Body of pancreas (tissue), 4 donors: ENCODE data around the gene CHRD. TPM values are rescaled to one million over a fixed set of nuclear protein-coding genes. Genes with fewer than 3 reads are reported as not detected.

Experiments used
- ATAC-seq: fragments of 150-250 bp; one replicate; pipeline ENCODE4 v1.9.1; 2016
- DNase-seq, 4 donors: peaks; one replicate each; pipeline ENCODE4 v3.0.0-alpha.2; 2019
- H3K27ac ChIP-seq, 4 donors: fragments of 200-600 bp; sonication (generic); 1 replicate in 3 of 4; 2 replicates in 1 of 4; pipeline versions ENCODE4 v1.5.1 to v1.6.1; 2016 to 2019; ENCODE audit warnings: mild to moderate bottlenecking in 1 of 4, mixed read lengths in 1 of 4, moderate library complexity in 1 of 4
- H3K27me3 ChIP-seq, 2 donors: fragments of 200-600 bp; sonication (generic); one replicate each; pipeline ENCODE4 v1.6.0; 2016; ENCODE audit warnings: mild to moderate bottlenecking in 1 of 2
- H3K36me3 ChIP-seq, 2 donors: fragments of 200-600 bp; sonication (generic); replicated peaks in 1 of 2; 2 replicates each; pipeline ENCODE4 v1.5.1; 2016; ENCODE audit warnings: low read depth in 2 of 2; ENCODE audit not compliant: insufficient read depth in 1 of 2
- H3K4me1 ChIP-seq: fragments of 200-600 bp; sonication (generic); one replicate; pipeline ENCODE4 v1.6.0; 2016
- H3K4me3 ChIP-seq, 2 donors: fragments of 200-600 bp; sonication (generic); 1 replicate in 1 of 2; 2 replicates in 1 of 2; pipeline ENCODE4 v1.5.1; 2016 to 2019
- H3K9me3 ChIP-seq, 3 donors: fragments of 200-600 bp; sonication (generic); 1 replicate in 2 of 3; 2 replicates in 1 of 3; pipeline ENCODE4 v1.5.1; 2016
- CTCF ChIP-seq, 7 experiments: fragments of 450-650 bp in 4 of 7; fragments of 200-600 bp in 3 of 7; sonication (generic) in 3 of 7; IDR thresholded peaks; one replicate each; pipeline ENCODE4 v1.5.1; 2016 to 2019; ENCODE audit warnings: antibody characterized with exemption in 7 of 7
- POLR2A ChIP-seq, 3 donors: fragments of 450-650 bp; IDR thresholded peaks; one replicate each; pipeline ENCODE4 v1.6.1; 2016; ENCODE audit warnings: antibody characterized with exemption in 3 of 3, mild to moderate bottlenecking in 2 of 3
- WGBS, 2 donors: methylation state at CpG; one replicate each; pipeline ENCODE4 v1.1.5; 2017; 5-methylcytosine and 5-hydroxymethylcytosine counted together
- intact Hi-C: fragments of 100-400 bp; cut with DNase I; formaldehyde crosslinking; loops from one replicate; pipeline ENCODE4 v1.15.1; 2023
- total RNA-seq, 2 donors: library from RNA; depleted of rRNA; stranded (reverse); fragments of >200 nt; gene quantifications; one replicate each; pipeline ENCODE4 v1.1.0, GENCODE V29; 2016

Gene CHRD
- total RNA-seq, 2 donors from 2014 or later: 47.2 to 50.4 TPM

DNA sequence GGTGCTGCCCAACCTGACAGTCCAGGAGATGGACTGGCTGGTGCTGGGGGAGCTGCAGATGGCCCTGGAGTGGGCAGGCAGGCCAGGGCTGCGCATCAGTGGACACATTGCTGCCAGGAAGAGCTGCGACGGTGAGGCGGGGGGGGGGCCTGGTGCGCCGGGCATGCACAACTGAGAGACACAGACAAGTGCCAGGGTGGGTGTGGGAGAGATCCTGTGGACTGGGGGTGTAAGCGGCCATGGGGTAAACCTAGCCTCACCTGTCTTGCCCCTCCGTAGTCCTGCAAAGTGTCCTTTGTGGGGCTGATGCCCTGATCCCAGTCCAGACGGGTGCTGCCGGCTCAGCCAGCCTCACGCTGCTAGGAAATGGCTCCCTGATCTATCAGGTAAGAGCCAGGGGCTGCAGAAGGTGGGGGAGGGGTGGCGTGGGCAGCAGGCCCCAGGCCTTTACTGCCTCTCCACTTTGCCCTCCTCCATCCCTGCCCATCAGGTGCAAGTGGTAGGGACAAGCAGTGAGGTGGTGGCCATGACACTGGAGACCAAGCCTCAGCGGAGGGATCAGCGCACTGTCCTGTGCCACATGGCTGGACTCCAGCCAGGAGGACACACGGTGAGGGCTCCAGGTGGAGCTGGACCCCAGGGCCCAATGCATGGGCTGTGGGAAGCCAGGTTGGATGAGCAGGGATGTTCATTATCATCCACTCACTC is 3.3 kb downstream of the CHRD start:
- H3K4me3 ChIP-seq: no peak overlapping the region
- H3K36me3 ChIP-seq: no peaks in the 10 kb centered on the region
- H3K4me1 ChIP-seq: peaks cover 19% of the 10 kb centered on the region
- TF ChIP-seq CTCF (IDR thresholded peaks at IDR 0.05) (no peak), POLR2A (IDR thresholded peaks at IDR 0.05) (no peak)
- H3K9me3 ChIP-seq: no peaks in the 10 kb centered on the region
- H3K27ac ChIP-seq: no peak overlapping the region
- intact Hi-C loops: no loop called here
- no peaks in the 10 kb centered on the region for H3K27me3 ChIP-seq
- 87 to 96% methylated on average over 5 to 15 of the region's 15 CpGs for WGBS, 2 donors
- DNase-seq (no peak), ATAC-seq (no peak)

DNA sequence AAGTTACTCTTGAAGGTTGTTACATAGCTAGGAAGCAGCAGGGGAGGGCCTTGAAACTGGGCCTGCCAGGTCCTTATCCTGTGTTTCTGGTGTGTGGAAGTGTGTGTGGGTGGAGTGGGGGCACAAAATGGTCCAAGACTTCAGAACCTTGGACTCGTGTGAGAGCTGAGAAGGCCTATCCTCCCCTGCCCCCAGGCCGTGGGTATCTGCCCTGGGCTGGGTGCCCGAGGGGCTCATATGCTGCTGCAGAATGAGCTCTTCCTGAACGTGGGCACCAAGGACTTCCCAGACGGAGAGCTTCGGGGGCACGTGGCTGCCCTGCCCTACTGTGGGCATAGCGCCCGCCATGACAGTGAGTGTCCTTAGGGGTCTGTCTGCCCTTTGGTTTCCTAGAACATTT is 4.5 kb downstream of the CHRD start:
- Histone ChIP-seq H3K36me3 (no peaks in the 10 kb centered on the region), H3K27me3 (no peaks in the 10 kb centered on the region), H3K4me3 (no peak overlapping the region), H3K9me3 (no peaks in the 10 kb centered on the region), H3K27ac (no peak overlapping the region), H3K4me1 (peaks cover 15% of the 10 kb centered on the region)
- TF ChIP-seq POLR2A (IDR thresholded peaks at IDR 0.05) (no peak), CTCF (IDR thresholded peaks at IDR 0.05) (no peak)
- DNase-seq (no peak), ATAC-seq (no peak)
- intact Hi-C loops: no loop called here
- WGBS, 2 donors: 80 to 83% methylated on average over 7 to 9 of the region's 9 CpGs

GRCh38 chr3:184384856-184385422 is 5.1 kb downstream of the CHRD start:
- ATAC-seq (no peak), DNase-seq (no peak)
- intact Hi-C loops: no loop called here
- H3K4me1 ChIP-seq: peaks cover 15% of the 10 kb centered on the region
- no peaks in the 10 kb centered on the region for H3K36me3 ChIP-seq
- H3K4me3 ChIP-seq: no peak overlapping the region
- H3K9me3 ChIP-seq: no peaks in the 10 kb centered on the region
- H3K27ac ChIP-seq: no peak overlapping the region
- WGBS, 2 donors: 85 to 90% methylated on average over 4 to 8 of the region's 8 CpGs
- no peaks in the 10 kb centered on the region for H3K27me3 ChIP-seq
- no peak for TF ChIP-seq CTCF (IDR thresholded peaks at IDR 0.05)
- no peak for TF ChIP-seq POLR2A (IDR thresholded peaks at IDR 0.05)

DNA sequence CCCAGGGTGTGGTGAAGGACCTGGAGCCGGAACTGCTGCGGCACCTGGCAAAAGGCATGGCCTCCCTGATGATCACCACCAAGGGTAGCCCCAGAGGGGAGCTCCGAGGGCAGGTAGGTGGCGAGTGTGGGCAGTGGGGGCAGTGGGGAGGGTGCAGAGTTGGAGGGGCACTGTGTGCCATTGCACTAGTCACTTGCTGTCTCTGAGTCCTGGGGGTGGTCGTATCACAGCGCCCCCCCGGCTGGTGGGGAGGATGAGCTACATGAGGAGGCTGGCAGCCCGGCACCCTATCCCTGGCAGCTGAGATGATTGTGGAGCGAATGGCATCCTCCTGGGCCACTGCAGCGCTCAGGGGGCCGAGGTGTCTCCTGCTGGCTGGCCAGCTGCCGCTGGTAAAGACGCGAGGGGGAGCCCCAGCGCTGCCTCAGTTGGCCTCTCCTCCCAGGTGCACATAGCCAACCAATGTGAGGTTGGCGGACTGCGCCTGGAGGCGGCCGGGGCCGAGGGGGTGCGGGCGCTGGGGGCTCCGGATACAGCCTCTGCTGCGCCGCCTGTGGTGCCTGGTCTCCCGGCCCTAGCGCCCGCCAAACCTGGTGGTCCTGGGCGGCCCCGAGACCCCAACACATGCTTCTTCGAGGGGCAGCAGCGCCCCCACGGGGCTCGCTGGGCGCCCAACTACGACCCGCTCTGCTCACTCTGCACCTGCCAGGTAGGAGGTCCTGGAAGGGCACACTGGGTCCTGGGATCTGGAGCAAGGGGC is 6.4 kb downstream of the CHRD start:
- H3K27ac ChIP-seq: no peak overlapping the region
- H3K4me1 ChIP-seq: peaks cover 7% of the 10 kb centered on the region
- no peaks in the 10 kb centered on the region for H3K9me3 ChIP-seq
- H3K4me3 ChIP-seq: no peak overlapping the region
- DNase-seq: no peak
- intact Hi-C loops: no loop called here
- ATAC-seq: no peak
- no peaks in the 10 kb centered on the region for H3K36me3 ChIP-seq
- TF ChIP-seq POLR2A (IDR thresholded peaks at IDR 0.05) (no peak), CTCF (IDR thresholded peaks at IDR 0.05) (no peak)
- WGBS, 2 donors: 75 to 93% methylated on average over 3 to 32 of the region's 37 CpGs
- H3K27me3 ChIP-seq: no peaks in the 10 kb centered on the region
